HG02678 (cell line): ENCODE results near the gene UNC5C.
A peak's percentile ranks its signal among the peaks of the same experiment; 100 is the strongest.
"Not testable (repeated sequence)": the region's sequence is repeated elsewhere in the genome, so short reads cannot be mapped to it uniquely, and the experiment has no call there.

Source experiments
- ATAC-seq: cut with Tn5 transposase; IDR thresholded peaks from one replicate; pipeline ENCODE4 v1.9.1; 2021; ENCODE audit warnings: mild to moderate bottlenecking, moderate library complexity; ENCODE audit not compliant: unreplicated experiment

UNC5C gene

DNA sequence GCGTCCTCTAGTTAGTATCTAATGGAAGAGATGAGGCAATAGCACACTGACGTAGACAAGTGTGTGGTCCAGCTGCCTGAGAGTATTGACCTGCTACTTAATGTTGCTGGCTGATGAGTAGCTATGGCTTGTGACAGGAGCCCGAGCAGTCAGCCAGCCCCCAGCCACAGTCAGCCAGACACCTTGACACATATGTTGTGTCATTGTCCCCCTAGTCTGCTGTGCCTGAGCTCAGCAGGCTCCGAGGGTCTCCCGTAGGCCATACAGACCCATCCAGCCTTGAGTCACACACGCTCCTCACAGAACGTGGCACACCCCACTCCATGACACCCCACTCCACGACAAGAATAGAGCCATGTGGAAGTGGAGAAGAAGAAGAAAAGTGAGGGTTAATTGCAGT is 362.1 kb downstream of the UNC5C start:
- no peak for ATAC-seq

DNA sequence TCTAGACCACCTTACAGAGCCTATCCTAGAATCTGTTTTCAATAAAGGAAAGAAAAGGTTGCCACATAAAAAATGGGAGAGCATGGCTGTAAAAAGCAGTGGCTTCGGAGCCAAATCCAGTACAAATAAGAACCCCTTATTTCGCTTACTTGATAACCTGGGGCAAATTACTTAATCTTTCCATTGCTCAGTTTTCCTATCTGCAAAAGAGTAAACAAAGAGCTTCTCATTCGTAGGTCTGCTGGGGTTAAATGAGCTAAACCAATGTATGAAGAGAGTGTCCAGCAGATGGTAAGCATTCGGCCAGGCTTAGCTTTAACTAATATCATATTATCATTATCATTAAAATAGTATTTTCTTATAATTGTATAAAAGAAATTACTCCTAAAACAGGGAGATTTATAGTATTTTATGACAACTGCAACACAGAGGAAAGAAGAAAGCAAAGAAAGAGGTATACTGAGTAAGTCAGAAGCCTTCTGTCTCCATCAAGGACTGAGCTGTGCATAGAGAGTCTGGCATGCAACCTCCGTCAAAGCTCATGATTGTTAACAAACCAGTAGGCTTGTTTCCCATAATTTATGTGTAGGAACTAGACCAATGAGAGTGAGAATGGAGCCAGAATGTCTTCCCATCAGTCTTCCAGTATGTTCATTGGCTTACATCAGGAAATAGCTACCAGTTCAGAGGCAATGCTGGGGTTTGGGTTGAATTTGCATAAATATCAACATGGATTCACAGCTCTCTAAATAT is 364.9 kb downstream of the UNC5C start:
- no peak for ATAC-seq

DNA sequence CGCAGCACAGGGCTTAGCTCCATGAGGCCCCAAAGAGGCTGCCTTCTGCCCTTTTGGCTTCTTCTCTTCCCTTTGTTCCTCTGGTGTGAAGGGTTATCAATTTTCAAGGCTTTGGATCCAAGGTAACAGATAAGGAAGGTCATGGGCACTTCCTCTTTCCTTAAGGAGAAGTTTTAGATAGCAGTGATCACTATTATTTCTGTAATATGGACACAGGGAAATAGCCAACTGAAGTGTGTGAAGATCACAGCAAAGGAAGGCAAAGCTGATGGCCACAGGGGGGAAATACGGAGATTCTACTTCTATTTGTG is 366.8 kb downstream of the UNC5C start:
- ATAC-seq = no peak

DNA sequence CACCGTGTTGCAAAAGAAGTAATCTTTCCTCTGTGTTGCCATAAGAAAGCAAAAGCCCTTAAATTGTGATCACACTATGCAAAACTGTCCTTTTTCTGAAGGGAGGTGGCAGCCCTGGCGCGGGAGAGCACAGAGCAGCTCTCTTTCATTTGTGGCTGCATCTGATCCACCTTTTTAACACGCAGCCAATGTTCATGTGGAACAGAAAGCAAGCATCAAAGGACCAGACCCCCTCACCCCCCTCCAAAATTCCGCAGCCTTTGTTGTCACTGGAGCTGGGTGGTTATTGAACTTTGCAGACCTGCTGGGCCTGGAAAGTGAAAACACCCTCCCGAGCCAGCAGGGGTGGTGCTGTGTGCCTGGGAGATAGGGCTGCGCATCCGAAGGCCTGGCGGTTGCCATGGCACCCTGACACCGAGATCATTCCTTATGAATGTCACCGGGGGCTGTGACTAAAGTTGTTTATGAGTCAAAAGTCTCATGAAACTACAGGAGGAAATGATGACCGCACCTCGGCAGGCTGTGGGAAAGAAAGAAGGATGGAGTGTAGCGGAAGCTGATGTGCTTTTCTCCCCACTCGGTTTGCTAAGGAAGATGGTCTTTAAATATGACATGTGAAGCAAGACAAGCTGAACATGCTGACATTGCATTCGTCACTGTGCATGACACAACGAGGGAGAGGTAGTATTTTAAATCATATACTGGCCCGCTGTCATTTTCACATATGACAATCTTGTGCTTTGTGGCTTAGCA is 367.4 kb downstream of the UNC5C start:
- no peak for ATAC-seq

DNA sequence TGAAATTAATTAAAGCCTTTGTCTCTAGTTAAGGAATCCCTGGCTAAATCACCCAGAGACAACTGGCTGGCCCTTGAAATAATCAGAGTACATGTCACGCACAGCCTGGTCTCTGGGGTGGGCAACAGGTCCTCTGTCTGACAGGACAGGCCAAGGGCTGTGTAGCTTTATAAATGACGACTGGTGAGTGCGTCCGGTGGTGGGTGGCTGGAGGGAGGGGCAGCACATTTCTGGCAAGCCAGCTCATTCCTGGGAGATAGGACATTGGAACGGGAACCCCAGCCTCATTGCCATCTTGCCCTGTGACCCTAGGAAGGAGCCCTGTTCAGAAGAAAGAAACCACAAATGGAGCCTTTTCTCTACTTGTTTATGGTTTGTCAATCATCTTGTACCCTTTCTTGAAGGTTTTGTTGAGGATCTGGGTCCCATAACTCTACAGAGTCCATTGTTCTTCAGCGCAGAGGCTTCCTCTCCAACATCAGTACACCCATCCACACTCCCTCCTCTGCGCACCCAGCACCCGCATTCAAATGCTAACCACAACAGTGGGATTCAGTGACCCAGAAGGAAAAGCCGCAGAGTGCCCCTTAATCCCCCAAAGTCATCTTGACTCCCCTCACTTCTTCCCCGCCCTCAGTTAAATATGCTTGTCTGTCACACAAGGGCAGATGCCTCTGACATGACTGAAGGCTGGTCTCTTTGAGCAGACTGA is 368.1 kb downstream of the UNC5C start:
- no peak for ATAC-seq

DNA sequence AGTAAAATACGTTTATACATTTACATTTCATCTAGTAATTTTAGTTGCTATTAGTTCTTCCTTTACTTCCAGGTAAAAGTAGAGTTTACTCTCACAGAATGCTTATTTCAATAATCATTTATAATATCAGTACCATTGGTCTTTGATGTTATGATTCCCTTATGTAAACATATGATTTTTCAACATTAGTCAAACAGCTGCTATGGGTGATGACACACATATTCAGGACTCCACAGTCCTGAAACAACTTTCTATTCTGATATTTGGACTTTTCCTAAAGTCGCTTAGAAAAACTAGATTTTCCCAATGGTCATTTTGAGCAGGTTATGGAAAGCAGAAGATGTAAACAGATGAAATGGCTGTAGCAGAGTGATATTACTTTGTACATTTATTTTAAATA is 369.8 kb downstream of the UNC5C start:
- no peak for ATAC-seq

DNA sequence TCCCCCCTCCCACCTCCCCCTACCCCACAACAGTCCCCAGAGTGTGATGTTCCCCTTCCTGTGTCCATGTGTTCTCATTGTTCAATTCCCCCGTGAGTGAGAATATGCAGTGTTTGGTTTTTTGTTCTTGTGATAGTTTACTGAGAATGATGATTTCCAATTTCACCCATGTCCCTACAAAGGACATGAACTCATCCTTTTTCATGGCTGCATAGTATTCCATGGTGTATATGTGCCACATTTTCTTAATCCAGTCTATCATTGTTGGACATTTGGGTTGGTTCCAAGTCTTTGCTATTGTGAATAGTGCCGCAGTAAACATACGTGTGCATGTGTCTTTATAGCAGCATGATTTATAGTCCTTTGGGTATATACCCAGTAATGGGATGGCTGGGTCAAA is 377.4 kb downstream of the UNC5C start:
- ATAC-seq = not testable (repeated sequence)

DNA sequence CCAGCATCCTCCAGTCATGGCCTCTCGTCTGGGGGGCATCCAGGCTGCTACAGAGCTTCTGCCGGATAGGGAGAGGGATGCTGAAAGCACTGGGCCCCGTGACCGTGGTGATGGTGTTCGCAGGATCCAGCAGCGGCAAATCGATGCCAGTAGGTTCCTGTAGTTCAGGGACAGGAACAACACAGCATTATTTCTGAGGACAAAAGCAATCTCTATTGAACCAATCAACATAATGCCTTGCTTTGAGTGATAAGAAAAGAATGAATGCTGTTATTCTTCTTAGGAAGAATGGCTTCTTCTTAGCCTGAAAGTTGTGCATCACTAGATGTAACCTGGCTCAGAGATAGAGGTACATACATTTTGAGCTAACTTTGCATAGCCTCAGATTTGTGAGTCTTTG is 378.6 kb downstream of the UNC5C start:
- no peak for ATAC-seq

DNA sequence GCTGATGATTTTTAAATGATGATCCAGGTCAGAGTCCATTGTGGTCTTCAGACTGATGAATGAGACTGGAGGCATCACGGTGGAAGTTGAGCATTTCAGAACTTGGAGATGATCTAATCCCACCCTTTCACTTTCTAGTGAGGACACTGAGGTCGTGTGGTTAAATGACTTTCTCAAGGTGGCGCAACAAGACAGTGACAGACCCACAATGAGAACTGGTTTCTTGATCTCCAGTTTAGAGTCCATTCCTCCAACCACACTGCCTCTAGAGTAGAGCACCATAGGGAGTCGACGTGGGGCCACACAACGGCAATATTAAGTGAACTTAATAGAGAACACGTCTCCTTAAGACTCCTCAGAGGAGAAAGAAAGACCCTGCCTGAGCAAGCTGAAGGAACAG is 381.0 kb downstream of the UNC5C start:
- no peak for ATAC-seq

DNA sequence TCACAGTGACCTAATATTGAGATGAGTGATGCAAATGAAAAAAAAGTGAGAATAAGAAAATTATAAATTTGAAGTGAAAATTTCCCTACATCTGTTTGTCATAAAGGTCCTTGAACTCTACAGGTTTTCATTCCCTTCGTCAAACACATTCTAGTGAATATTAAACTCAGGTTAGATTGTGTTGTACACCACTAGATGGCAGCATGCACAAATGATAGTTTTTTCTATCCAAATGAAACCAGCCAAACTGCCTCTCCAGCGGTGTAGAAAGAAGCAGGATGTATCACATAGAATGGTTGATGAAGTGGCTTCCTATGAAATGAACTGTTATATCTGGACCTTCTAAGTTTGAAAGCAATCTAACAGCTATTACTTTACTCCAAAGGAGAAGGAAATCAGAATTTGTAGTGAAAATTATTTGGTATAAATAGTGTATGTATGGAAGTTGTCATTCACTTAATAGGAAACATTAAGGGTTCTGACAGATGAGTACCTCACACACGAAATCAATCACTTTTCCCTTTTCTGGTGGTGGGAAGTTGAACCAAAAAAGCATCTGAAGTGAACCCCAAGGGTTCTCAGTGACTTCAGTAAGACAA is 382.7 kb downstream of the UNC5C start:
- ATAC-seq = peak; percentile 81

DNA sequence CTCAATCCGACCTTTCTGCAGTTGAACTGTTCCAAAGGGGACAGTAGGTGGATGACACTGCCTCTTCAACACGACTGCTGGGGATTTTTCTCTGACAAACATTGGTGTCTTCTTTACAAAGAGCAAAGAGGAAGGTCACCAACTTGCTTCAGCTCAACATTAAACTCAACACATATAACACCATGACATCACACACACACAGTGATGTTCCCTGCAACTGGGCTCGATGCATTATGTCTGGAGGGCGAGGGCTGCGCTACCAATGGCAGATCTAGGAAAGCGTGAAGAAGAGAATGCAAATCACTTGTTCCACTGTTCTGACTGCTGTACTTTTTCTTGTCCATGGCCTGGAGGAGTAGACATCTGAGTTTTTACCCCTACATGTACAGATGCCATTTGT is 385.9 kb downstream of the UNC5C start:
- no peak for ATAC-seq

DNA sequence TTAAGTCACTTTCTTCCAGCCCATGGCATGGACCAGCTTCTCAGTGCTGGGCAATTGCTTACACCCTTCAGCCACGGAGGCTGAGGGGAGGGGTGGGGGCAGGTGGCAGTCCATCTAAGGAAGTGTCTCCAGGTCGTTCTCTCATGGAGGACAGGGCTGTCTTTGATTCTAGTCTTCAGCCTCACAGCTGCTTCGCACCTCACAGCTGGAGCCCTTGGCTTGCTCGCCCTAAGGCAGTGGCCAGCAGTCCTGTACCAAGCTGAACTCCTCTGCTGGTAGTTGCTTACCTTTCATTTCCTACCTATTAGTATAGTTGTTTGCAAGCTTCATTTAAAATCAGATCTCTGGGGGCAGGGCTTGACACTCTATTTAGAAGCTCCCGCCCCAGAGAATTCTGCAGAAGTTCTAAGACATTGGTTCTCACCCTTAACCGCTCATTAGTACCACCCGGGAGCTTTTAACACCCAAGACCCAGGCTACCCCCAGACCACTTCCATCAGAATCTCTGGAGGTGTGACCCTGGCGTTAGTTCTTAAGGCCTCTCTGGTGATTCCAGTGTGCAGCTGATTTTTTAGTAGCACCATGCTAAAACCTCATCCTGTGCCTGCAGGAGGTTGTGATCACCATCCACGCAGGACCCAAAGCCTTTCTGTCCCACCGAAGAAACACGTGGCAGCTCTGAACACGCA is 386.8 kb downstream of the UNC5C start:
- ATAC-seq = no peak

DNA sequence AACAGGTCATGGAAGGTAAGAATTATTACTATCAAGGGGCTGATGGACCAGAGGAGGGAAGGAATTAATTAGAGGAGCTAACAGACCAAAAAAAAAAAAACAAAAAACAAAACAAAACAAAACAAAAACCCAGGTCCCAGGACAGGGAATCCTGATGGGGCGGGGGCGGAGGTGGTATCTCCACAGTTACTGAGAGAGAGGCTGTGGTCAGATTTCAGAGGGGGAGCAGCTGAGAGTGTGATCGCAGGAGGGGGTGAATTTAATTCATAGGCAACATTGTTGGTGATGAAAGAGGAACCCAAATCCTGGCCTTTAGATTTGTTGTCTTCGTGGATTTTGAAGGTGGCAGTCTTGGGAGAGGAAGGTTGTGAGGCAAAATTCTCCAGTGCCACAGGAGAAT is 389.4 kb downstream of the UNC5C start:
- no peak for ATAC-seq

DNA sequence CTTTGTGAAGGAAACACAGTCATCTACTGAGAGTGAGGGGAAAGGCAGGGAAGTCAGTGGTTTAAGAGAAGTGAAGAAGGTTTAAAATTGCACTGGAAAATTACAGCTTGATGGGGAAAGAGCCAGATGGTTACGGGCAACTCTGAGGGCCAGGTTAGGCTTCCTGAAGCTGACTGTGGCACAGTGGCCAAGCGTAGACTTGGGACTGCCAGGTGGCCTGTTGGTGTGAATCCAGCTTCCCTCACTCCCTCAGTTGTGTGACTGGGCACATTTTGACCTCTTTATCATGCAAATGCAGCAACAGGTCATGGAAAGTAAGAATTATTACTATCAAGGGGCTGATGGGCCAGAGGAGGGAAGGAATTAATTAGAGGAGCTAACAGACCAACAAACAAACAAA is 390.1 kb downstream of the UNC5C start:
- ATAC-seq = no peak

DNA sequence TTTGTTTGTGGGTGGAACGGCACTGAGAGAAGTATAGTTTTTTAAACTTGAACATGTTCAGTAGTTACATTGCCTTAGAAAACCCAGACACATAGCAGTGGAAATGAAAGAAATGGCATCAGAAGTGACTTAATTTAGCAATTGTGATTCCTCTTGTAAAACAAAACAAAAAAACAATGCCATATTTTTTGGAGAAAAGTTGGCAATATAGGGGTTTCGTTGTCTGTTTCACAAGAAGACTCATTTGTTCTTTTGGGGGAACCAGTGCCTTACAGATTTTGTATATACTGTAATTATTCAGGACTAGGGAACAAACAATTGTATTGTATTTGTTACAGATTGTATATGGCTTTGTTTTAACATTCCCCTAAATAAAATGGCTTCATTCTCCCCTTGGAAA is 390.7 kb downstream of the UNC5C start:
- ATAC-seq = no peak

DNA sequence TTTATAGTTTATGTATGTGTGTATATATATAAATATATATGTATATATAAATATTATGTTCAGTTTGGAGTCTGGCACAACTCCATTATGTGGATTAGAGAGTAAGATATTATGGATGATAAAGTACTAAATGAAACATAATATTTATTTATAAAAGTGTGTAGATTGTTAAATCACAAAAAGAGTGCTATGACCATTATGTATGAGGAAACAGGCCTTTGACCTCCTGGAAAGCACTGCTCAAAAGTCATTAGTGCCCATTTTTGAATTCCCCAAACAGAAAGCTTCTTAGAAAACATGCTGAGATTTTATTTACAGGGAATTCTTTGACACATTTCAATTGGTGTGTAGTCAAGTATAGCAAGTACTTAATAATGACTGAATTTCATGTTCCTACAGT is 391.2 kb downstream of the UNC5C start:
- no peak for ATAC-seq

DNA sequence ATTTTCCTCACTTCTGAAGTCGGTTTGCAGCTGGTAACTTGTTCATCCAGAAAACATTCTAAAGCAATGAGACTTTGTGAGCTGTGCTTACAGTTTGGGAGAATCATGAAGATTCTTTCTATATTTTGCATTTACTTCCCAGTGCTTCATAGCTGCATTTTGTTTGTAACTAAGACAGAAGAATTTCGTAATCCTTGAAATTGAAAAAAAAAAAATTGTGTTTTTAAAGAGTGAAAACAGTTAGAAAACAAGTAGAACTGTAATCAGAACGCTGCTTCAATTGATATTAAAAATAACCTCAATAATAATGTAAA is 392.4 kb downstream of the UNC5C start:
- ATAC-seq = no peak

DNA sequence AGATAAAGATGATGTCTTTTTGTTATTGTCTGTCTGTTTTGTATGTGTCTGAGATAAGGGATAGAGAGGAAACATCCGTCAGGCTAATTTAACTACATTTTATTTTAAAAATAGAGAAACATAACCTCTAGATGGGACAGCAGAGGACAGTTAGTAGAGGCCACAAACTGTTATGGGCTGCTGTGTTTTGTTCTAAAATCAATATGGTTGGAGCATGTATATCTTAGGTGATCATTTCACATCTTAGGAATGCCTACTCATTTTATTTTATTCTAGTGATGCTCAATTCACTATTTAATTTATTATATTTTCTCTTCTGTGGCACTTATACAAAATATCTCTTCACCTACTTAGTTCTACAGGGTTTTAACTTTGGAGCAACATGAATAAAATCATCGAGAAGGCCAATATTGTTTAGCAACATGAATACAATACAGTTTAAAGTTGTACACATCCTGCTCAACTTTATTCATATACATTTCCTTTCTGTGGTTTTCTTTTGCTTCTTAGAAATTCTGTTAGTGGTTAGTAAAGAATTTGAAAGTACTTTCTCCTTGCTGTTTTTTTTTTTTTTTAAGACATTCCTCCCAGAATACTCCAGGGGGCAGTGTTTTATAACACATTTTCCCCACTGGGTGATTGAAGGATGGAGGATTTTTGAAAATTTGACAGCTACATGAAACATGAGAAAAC is 392.9 kb downstream of the UNC5C start:
- no peak for ATAC-seq

DNA sequence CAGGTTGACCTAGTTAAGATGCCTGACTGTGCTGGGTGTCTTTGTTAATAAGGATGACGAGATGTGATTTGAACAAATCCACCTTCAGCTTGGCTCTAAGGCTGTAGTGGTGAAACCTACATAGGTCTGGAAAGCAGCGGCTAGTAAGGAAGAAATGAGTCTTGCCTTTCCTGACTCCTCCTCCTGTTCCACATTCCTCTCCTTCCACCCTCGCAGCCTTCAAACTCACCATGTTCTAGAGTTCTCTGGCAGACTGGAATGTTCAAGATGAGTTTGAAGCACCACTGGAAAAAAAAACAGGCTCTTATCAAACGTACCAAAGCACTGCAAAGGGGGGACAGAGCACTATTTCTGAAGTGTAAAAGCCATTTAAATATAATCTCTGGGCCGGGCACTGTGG is 395.6 kb downstream of the UNC5C start:
- no peak for ATAC-seq

DNA sequence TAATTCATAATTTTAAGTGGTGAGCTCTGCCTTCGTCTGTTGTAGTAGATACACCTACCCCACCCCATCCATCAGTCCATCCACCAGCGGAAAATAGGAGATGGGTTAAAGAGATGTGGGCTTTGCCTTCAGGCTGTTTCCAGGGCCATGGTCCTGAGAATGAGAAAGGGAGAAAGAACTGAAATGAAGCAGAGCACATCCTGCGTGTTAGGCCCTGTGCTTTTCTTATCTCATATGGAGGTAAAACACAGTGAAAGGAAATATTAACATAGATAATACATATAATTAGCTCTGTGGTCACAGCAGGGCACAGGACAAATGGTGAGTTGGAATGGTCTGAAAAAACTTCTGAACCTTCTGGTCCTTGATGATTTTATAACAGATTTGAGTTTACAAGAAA is 397.5 kb downstream of the UNC5C start:
- no peak for ATAC-seq

DNA sequence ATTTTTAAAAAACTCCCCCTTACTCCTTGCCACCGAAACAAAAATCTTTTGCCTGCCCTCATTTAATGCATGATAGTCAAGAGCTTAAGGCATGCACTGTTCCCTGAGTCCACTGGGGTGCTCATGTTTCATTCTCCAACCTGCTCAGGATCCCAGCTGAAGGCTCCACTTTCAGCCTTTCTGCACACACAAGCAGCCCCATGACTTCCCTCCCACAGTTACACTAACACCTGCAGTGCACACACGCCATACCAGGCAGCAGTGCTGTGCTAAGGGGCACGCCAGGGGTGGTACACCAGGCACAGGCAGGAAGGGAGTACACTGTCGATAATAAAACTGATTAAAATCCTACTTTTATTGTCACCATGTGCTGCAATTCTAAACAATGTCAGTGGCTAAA is 405.8 kb downstream of the UNC5C start:
- no peak for ATAC-seq
